H1 (cell line): ENCODE measurements around the gene CDCP1. TPM values are rescaled to one million over a fixed set of nuclear protein-coding genes. Genes with fewer than 3 reads are reported as not detected.

Experiments used
- ATF3 ChIP-seq: IDR thresholded peaks from 2 replicates; pipeline ENCODE4 v1.6.1; 2011; ENCODE audit warnings: low read depth, mild to moderate bottlenecking, low read length; ENCODE audit not compliant: insufficient read depth
- BRCA1 ChIP-seq: IDR thresholded peaks from 2 replicates; pipeline ENCODE4 v1.6.1; 2012; ENCODE audit warnings: low read depth, low read length, improper control_type of control experiment
- CBX5 ChIP-seq: fragments of 300-800, 300-1000 bp; sonication (generic); IDR thresholded peaks from 2 replicates; pipeline ENCODE4 v1.7.1; 2016; ENCODE audit warnings: antibody characterized with exemption, low read length, low read depth
- CTBP2 ChIP-seq: IDR thresholded peaks from 2 replicates; pipeline ENCODE4 v1.7.0; 2011; ENCODE audit warnings: borderline replicate concordance, mild to moderate bottlenecking, moderate library complexity, mixed read lengths, low read length; ENCODE audit not compliant: insufficient read depth, insufficient read length
- GTF2F1 ChIP-seq: IDR thresholded peaks from 2 replicates; pipeline ENCODE4 v1.6.1; 2012; ENCODE audit warnings: low read depth, low read length, improper control_type of control experiment, borderline replicate concordance
- HDAC6 ChIP-seq: IDR thresholded peaks from one replicate; pipeline ENCODE4 v1.7.1; 2012; ENCODE audit warnings: low read depth, mild to moderate bottlenecking, inconsistent platforms, low read length, moderate library complexity
- JUN ChIP-seq: IDR thresholded peaks from 2 replicates; pipeline ENCODE4 v1.6.1; 2011; ENCODE audit warnings: low read depth, mild to moderate bottlenecking, improper control_type of control experiment, low read length
- MAFK ChIP-seq: IDR thresholded peaks from 2 replicates; pipeline ENCODE4 v1.6.1; 2012; ENCODE audit warnings: low read depth, mild to moderate bottlenecking, improper control_type of control experiment, low read length
- MAX ChIP-seq: IDR thresholded peaks from 2 replicates; pipeline ENCODE4 v1.6.1; 2012; ENCODE audit warnings: inconsistent platforms
- PHF8 ChIP-seq: fragments of 200-600 bp; sonication (generic); conservative IDR thresholded peaks from 2 replicates; pipeline ENCODE4 v1.7.1; 2012; ENCODE audit warnings: low read depth, mild to moderate bottlenecking, inconsistent platforms, low read length, moderate library complexity
- RNF2 ChIP-seq: fragments of 200-900, 300-1000 bp; sonication (generic); IDR thresholded peaks from 2 replicates; pipeline ENCODE4 v1.7.1; 2016; ENCODE audit warnings: borderline replicate concordance, low read depth, mild to moderate bottlenecking, antibody characterized with exemption, low read length; ENCODE audit not compliant: poor library complexity, severe bottlenecking; ENCODE audit errors: missing control alignments
- TAF1 ChIP-seq: IDR thresholded peaks from 2 replicates; pipeline ENCODE4 v1.6.1; 2011; ENCODE audit warnings: mild to moderate bottlenecking, low read depth, low read length
- YY1 ChIP-seq: IDR thresholded peaks from 2 replicates; pipeline ENCODE4 v1.6.1; 2011; ENCODE audit warnings: low read depth, mild to moderate bottlenecking, low read length
- polyA plus RNA-seq, 7 experiments: library from polyadenylated mRNA; depleted of rRNA in 3 of 7; stranded (reverse) in 5 of 7; unstranded in 2 of 7; fragments of >200 nt in 5 of 7; fragments of 200-250 nt in 2 of 7; gene quantifications; 1 replicate in 5 of 7; 2 replicates in 1 of 7; 4 replicates in 1 of 7; pipeline versions ENCODE4 v1.2.1 to v1.2.3, GENCODE V29; 2011 to 2013; ENCODE audit warnings: missing spikeins in 2 of 7, mixed read lengths in 2 of 7
- total RNA-seq: library from RNA; stranded (reverse); fragmentation: NEBNext Ultra II Directional; extraction: Animal tissue kit (Norgen Biotek cat#: 25700); gene quantifications from 2 replicates; pipeline ENCODE4 v1.2.1, GENCODE V29; 2021

Gene CDCP1
- total and polyA plus RNA-seq, 2 of the 8 experiments (the other 6 are each of a cell fraction or from before 2014, with no cell fraction given): 10.0 to 23.3 TPM

- TF ChIP-seq ATF3 (no peak), PHF8 (no peak), YY1 (no peak), BRCA1 (no peak), JUN (no peak), RNF2 (no peak), TAF1 (no peak), GTF2F1 (no peak), CBX5 (no peak), HDAC6 (no peak), MAX (no peak), CTBP2 (no peak), MAFK (no peak)
Measured at GRCh38 chr3:45056608-45057301, 89.4 kb downstream of the CDCP1 start (continued).
